UCSD-AML1 (cell line): ENCODE results near the gene ASTN2.

Experiments
- DNase-seq: peaks from one replicate; lab custom pipeline; 2025; ENCODE audit not compliant: unreplicated experiment; lab: John Stamatoyannopoulos, UW

Gene ASTN2

DNA sequence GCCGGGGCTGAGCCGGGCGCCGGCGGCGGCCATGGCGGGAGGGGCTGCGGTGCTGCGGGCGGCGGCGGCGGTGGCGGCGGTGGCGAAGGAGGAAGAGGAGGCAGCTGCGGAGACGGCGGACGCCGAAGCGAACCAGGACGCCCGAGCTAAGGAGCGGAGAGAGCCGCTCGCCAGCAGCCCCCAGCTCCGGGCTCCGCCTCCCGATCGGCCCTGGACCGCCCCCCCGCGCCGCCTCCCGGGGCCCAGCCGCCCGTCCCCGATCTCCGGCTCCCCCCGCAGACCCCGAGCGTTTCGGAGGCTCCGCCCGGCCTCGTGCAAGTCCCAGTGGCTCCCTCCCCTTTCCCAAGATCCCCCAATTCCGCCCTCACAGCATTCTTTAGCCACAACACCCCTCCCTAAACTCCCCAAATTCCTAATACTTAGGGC lies at the start of gene ASTN2:
Gene ASTN2 (minus strand): TSS at position 152 of the 426 bp plus-strand sequence. CDS start 119 bp downstream, at position 33.
- DNase-seq = no peak

- no peak for DNase-seq
These were observed 48.0 kb upstream of the ASTN2 start for GRCh38 chr9:117462861-117463260.

- DNase-seq = no peak
These were observed 46.5 kb upstream of the ASTN2 start for GRCh38 chr9:117461386-117461785.

GRCh38 chr9:117460743-117461142 lies 45.9 kb upstream of the ASTN2 start:
- DNase-seq = no peak

DNA sequence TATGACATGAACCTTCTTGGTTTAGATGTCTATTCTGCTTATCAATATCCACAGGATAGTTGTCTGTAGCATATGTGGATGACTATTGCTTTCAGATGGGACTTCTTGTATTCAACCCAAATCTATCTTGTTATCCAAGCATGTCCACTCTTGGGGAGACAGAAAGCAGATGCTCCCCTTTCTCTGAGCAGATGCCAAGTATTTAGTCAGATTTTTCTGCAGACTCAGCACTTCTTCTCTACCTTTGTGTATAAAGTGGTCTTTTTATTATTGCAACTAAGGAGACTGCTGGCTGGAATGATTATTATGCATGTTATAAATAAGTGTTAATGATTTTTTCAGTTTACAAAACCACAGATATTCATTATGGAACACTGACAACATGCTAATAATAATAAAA lies 45.1 kb upstream of the ASTN2 start:
- DNase-seq = no peak

- DNase-seq = no peak
These were observed 43.2 kb upstream of the ASTN2 start for GRCh38 chr9:117458066-117458465.

DNA sequence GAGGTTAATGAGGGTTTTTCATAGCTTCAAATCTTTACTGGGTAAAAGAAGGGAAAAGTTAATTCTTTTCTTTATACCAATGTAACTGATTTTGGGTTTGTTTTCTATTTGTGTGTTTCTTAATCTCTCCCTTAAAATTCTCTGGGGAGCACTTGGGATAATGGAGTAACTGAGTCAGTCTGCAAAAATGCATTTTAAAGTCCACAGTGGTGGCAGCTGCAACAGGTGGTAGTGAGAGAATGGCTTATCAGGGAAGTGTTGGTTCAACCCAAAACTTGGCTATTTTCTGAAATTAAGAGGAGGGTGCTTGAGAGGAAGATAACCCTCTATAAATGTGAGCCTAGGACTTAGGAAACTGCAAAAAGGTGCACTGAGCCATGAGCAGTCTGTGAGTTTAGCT lies 39.9 kb upstream of the ASTN2 start:
- DNase-seq = no peak

DNA sequence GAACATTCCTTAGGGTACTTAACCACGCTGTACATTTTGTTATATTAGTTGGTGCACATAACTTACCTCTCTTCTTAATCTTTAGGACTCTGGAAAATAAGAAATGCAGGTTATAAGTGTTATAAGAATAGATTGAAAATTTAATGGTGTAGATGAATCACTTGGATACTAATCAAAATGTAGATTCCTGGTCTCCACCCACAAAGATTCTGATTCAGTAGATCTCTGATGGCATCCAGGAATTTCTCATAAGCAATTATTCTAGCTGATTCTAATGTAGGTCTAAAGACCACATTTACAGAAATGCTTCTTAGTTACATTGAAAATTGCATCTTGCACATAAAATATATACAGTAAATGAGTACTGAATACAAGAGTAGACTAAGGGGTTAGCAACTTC lies 38.9 kb upstream of the ASTN2 start:
- DNase-seq = no peak

- no peak for DNase-seq
These were observed 36.5 kb upstream of the ASTN2 start for GRCh38 chr9:117451311-117451710.

GRCh38 chr9:117448066-117448465 lies 33.2 kb upstream of the ASTN2 start:
- DNase-seq = no peak

DNA sequence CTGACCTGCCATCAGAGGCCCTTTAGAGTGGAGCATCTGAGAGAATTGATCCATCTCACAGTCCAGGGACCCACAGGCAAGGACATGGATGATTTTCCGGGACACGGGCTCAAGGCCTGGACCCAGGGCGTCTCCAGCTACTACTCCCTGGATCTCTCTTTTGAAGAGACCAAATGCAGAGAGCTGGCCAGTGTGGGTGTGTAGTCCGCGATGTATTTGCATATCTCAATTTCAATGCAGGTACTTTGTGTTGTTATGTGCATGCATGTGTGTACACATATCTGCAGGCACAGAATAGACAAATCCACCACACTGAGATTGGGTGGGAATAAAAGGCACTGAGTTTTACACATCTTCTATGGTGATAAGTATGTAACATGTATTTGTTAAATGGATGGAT lies 30.8 kb upstream of the ASTN2 start:
- no peak for DNase-seq

GRCh38 chr9:117444501-117444900 lies 29.6 kb upstream of the ASTN2 start:
- no peak for DNase-seq

DNA sequence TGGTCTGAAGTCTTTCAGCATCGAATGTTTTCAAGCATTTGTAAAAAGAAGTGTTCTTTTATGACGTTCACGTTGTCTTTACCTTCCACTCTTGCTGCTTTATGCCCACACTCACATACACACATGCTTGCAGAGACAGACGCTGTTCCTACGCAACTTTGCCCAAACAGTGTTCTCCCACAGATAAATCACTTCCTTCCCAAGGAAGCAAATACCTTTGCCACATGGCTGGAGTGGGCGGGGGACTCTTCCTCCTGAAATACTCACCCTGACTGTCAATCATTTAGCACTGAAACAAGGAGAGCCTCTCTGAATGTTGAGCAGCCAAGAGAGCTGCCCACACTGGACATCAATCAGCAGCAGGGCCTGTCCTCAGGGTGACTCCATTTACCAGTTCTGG lies 22.4 kb upstream of the ASTN2 start:
- no peak for DNase-seq

DNA sequence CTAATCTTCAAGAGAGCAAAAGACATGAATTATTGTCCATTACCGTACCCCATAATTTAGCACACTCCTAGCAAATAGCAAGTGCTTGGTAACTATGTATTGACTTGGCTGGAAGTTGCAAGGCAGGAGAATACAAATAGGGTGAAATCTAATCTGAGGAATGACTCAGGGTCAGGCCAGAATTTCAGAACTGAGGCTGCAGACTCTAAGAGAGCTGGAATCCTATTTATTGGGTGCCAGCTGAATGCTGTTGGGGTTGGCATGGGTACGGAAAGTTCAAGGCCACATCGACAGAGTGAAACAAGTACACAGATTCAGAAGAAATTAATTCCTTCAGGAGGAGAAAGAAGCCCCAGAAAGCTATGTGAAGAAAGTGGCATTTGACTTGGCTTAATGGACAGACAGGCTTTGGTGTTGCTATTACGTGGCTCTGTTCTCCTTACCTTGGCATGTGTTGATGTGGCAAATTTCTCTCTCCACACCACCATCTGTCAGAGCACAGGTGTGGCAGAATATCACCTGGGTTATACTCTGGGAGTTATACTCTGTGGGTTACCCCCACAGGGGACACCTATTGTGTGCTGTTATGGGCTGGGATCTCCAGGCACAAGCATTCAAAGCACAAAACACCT lies 20.9 kb upstream of the ASTN2 start:
- DNase-seq = no peak

GRCh38 chr9:117434566-117434965 lies 19.7 kb upstream of the ASTN2 start:
- DNase-seq = no peak

DNA sequence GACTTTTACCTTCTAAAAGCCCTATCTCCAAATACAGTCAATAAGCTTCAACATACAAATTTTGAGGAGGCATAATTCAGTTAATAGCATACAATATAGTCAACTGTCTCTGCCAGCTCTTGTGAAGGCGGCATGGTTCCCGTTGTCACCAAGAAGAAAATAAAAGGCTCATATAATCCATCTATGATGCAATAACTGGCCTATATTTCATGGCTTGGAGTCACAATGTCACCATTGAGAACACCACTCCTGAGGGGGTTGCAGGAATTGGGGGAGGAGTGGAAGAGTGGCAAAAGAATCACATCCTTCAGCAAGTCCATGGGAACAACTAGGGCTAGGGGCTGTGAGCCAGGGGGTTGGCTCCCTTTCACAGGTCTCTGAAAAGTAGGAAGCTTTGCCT lies 16.0 kb upstream of the ASTN2 start:
- DNase-seq = no peak

- no peak for DNase-seq
These were observed 12.6 kb upstream of the ASTN2 start for GRCh38 chr9:117427357-117427913.

DNA sequence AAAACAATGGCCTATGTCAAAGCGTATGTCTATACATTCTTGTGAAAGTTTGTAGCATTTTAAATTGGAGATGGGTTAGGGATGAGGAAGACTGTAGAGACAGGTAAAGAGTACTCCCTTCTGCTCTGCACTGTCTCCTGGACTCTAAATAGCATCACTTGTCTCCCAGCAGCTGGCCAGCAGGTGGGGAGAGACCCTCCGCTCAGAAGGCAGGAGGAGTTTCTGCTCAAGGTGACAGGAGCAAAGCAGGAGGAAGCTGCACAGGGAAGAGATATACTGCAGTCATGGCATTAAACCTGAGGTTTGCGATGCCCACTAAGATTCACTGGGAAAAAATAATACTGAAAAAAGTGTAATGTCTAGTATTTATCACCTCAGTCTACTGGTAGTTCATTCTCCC lies 10.7 kb upstream of the ASTN2 start:
- DNase-seq = no peak

DNA sequence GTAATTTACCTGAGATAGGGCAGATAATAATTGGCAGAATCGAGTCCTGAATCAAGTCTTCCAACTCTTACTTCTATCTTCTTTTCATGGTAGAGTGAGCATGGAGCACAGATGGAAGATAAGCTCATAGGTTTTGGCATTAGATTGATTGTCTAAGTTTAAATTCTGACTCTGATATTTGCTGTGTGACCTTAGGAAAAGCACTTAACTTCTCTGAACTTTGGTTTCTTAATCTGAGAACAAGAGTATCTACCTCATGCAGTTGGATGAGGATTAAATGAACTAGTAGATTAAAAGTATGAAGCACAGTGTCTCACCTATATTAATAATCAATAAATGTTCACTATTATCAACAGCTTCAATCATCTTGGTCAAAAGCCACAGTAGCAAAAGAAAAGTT lies 9.4 kb upstream of the ASTN2 start:
- DNase-seq = no peak

- no peak for DNase-seq
These were observed 3.3 kb upstream of the ASTN2 start for GRCh38 chr9:117418111-117418510.

DNA sequence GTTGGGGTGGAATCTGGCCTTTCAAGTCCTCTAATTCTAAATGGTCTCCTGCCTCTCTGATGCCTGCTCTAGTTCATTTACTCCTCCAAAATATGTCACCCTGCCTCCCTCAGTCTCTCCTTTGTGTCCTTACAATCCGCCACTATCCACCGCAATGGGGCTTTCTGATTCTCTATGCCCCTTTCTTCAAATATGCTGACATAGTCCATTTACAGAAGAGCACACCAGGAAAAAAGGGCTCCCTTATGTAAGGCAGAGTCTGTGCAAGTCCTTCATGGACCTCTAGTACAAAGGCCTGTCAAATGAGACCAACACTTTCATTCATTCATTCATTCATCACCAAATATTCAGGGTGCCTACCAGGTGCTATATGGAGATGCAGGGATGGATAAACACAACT lies 2.0 kb upstream of the ASTN2 start:
- no peak for DNase-seq

DNA sequence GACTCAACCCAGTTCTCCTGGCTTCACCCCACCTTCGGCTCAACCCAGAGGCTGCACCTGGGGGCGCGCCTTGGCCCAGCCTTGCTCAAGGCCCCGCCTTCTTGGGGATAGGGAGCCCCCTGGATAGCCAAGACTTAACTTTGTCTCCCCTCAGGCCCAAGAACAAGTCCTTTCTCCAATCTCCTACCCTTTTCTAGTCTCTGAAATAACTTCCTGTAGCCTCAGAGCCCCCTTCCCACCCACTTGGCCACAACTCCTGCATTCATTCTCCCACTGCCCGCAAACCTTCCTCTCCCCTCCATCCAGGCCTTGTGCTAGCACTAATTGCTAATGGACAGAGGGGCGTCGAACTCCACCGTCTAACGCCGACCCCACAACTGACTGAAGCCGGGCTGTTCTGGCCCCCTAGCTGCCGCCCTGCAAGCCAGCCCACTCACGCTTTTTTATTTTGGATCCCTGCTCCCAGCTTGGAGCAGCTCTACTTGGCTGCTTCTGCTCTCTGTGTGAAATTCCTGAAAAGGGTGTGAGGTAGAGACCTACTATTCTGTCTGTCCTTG lies 579 bp upstream of the ASTN2 start:
- no peak for DNase-seq
